ENCODE measurements around the gene DYRK3. TPM values are rescaled to one million over a fixed set of nuclear protein-coding genes. Genes with fewer than 3 reads are reported as not detected.

Gene DYRK3
- total RNA-seq, 4 donors from 2014 or later = 0.67 to 3.3 (median 0.85) TPM; not detected in 1

DNA sequence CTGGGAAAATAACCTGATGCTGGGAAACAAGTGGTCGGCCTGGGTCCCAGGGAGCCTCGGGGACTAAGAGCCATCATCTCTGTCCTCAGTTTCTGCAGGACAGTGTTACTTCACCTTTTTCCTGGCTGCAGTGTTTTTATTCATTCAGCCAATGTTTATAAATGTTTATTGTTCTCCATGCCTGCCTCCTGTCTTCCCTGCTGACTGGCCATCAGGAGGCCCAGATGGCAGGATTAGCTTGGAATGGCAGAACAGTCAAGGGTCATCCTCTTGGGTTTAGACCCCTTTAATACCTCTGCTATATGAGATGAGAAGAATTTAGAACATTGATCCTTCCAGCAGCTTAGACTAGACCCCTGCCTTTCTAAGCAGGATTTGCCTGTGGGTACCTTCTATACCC is 62.7 kb downstream of the DYRK3 start:
- Histone ChIP-seq H3K27ac (no peak overlapping the region), H3K9me3 (no peaks in the 10 kb centered on the region), H3K36me3 (no peaks in the 10 kb centered on the region), H3K4me1 (peaks cover 0 to 60% (median 8%) of the 10 kb centered on the region in 4 donors), H3K27me3 (no peaks in the 10 kb centered on the region), H3K4me3 (no peak overlapping the region)
- TF ChIP-seq POLR2A (IDR thresholded peaks at IDR 0.05) = no peak
- DNase-seq = no peak

Other genes with a start within 250 kb of the DYRK3 start
- 10 to 100 TPM in 3 of 4 donors, 1 to 10 TPM in 1; 5.6 to 31.4 (median 17.5) TPM for gene IKBKE, start 165.1 kb upstream of the DYRK3 start, total RNA-seq
- 10 to 100 TPM in 2 of 4 donors, 1 to 10 TPM in 2; 7.4 to 35.5 (median 10.0) TPM for gene RASSF5, start 128.0 kb upstream of the DYRK3 start, total RNA-seq
- gene EIF2D, start 23.1 kb upstream of the DYRK3 start, total RNA-seq = 10 to 100 TPM; 20.0 to 66.0 (median 34.9) TPM
- gene MAPKAPK2, start 49.4 kb downstream of the DYRK3 start, total RNA-seq = 10 to 100 TPM; 49.6 to 92.4 (median 59.6) TPM
- gene IL19, start 135.2 kb downstream of the DYRK3 start, total RNA-seq = not detected
- gene IL10, start 137.0 kb downstream of the DYRK3 start, total RNA-seq = 1 to 10 TPM in 1 of 4 donors, under 1 TPM in 1, not detected in 2; 0.85 to 2.0 TPM
- not detected for gene IL20, start 230.1 kb downstream of the DYRK3 start, total RNA-seq